ENCODE results near the gene KLHL24.
"Not testable (repeated sequence)": the region's sequence is repeated elsewhere in the genome, so short reads cannot be mapped to it uniquely, and the experiment has no call there.

Gene KLHL24

DNA sequence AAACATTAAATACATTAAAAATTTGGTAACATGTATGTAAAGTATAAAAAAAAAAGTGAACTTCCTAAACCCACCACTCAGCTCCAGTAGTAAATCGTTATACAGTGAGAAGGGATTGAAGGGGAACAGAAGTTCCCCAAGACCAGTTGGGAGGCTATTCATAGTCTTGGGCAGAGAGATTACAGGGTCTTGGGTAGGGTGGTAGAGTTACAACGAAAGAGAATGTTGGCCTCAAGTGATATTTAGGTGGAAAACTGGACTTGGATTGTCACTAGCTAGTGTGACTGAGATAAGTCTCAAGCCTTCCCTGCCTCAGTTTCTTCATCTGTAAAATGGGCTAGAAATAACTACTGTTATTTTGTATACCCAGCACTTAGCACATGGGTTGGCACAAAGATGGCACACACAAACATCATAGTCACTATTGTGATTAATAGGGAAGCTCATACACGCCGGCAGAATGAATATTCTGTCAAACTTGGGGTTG lies 61.7 kb downstream of the KLHL24 start:
- no peak for DNase-seq
- TF ChIP-seq GATA1 (IDR thresholded peaks at IDR 0.05; ENCODE audit: low read depth, low read length) = no peak

DNA sequence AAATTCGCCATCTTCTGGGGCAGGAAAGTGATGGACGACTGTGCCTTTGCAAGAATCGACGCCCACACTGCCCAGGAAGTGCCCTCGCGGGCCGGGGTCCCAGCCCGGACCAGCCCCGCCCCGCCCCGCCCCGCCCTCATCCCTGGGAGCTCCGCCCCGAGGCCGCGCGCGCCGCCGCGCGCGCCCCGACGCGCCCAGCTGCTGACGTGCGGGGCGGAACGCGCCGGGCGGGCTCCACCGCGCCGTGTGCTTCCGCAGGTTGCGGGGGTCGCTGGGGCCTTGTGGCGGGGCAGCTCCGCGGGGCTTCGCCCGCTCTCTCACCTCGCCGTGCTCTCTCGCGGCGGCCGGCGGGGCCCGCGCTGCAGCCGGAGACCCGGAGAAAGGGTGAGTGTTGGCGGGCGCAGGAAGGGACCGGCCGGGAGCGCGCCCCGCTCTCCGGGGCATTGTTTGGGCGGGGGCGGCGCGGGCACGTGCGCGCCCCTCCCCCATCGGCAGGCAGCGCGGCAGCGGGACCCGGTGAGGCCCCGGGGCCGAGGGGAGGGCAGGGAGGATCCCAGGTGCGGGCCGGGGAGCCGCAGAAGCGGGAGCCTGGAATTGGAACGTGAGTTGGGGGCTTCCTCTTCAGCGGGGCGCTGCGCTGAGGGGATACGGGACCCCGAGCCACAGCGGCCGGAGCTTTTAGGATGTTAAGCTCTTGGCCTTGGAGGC lies 62.3 kb downstream of the KLHL24 start, which contains the start of gene YEATS2:
Gene YEATS2, plus strand, starts transcription at position 188 of the 708 bp plus-strand sequence. CDS start 17,366 bp downstream, outside the sequence.
- DNase-seq = peak; percentile 80 to 82
- TF ChIP-seq GATA1 (IDR thresholded peaks at IDR 0.05; ENCODE audit: low read depth, low read length) (no peak), POLR2A (IDR thresholded peaks at IDR 0.05; ENCODE audit: low read length) (peak; percentile 55)

DNA sequence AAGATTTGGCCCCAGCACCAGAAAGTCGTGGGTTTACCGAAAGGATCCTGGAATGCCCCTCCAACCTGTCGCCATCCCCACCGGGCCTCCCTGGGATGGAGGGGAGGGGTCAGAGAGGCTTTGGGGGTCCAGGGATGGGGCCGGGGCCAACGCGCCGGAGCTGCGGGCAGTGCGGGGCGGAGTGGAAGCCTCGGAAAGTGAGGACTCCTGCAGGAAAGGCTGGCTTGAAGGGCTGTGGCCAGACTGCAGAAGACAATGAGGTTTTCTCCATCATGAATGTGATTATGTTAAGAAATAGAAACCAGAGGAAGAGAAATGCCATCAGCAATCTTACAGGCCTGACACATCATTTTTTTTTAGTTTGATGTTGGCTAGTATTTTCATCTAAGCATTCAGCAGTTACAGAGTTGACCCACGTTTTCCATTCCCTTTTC lies 62.9 kb downstream of the KLHL24 start:
- peak; percentile 40 to 46 for DNase-seq
- TF ChIP-seq GATA1 (IDR thresholded peaks at IDR 0.05; ENCODE audit: low read depth, low read length) = no peak
- no peak for TF ChIP-seq POLR2A (IDR thresholded peaks at IDR 0.05; ENCODE audit: low read length)

DNA sequence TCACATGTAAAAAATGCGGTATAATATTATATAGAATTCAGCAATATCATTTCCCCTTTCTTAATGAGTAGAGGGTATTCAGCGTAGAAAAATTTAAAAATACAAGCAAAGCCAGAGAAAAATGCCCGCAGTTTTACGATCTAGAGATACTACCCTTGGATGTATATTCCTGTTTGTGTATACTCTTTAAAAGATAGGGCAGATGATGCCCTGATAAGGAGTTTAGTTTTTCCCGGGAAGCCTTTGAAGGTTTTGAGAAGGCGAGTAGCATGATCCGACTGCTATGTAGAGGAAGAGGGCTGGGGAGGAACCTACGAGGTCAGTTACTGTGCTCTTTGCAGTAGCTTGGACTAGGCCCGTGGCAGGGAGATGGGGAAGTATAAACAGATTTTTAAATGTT lies 63.3 kb downstream of the KLHL24 start:
- DNase-seq = peak; percentile 30 to 32

DNA sequence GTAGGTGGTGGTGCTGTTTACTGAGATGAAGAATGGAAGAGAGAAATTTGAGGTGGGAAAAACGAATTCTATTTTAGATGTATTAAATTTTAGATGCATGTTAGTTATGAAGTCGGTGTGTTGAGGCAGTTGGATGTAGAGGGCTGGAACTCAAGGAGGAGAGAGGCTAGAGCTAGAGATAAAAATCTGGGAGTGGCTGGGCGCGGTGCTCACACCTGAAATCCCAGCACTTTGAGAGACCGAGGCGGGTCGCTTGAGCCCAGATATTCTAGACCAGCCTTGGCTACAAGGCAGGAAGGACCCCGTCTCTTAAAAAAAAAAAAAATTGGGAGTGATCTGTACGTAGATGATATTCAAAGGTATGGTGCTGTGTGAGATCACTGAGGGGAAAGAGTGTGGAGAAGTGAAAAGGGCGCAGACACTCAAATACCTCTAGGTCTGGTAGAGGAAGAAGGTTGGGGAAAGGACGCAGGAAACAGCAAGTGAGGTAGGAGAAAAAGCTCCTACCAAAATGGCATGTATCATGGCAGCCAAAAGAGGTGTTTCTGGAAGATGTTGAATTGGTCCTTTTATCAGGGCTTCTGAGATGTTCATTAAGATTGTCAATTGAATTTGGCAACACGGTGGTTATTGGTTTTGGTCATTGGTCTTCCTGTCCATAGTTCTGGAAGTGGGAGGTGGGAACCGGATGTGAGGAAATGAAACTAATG lies 64.0 kb downstream of the KLHL24 start:
- DNase-seq = no peak
- TF ChIP-seq POLR2A (IDR thresholded peaks at IDR 0.05; ENCODE audit: low read length) = no peak
- TF ChIP-seq GATA1 (IDR thresholded peaks at IDR 0.05; ENCODE audit: low read depth, low read length) = no peak

More for the DNA sequence above, 63.3 kb downstream of the KLHL24 start:
- TF ChIP-seq GATA1 (IDR thresholded peaks at IDR 0.05; ENCODE audit: low read depth, low read length) (no peak), POLR2A (IDR thresholded peaks at IDR 0.05; ENCODE audit: low read length) (no peak)

DNA sequence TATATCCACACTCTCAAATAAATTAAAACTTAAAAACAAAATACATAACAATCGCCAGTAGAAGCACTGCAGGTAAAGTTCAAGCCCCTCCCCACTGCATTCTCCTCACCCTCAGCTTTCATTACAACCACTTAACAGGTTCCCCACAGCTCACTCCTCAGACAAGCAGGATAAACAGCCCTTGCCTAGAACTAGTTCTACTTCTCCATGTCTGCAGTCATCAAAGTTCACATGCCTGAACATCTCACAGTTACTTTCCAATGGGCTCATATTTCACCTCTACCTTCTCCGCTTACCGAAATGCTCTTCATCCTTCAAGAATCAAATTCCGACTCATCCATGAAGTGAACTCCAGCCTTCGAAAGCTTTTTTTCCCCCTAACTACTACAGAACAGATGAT lies 66.3 kb downstream of the KLHL24 start:
- no peak for DNase-seq
- TF ChIP-seq POLR2A (IDR thresholded peaks at IDR 0.05; ENCODE audit: low read length) (no peak), GATA1 (IDR thresholded peaks at IDR 0.05; ENCODE audit: low read depth, low read length) (no peak)

DNA sequence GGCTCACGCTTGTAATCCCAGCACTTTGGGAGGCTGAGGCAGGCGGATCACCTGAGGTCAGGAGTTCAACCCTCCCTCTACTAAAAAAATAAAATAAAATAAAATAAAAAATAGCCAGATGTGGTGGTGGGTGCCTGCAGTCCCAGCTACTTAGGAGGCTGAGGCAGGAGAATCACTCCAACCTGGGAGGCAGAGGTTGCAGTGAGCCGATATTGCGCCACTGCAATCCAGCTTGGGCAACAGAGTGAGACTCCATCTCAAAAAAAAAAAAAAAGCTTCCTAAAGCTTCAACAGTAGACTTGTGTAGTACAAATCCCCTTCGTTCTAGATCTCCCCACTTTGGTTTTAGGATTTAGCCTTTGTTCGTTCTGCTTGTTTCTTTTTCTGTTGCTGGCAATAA lies 68.5 kb downstream of the KLHL24 start:
- not testable (repeated sequence) for DNase-seq

DNA sequence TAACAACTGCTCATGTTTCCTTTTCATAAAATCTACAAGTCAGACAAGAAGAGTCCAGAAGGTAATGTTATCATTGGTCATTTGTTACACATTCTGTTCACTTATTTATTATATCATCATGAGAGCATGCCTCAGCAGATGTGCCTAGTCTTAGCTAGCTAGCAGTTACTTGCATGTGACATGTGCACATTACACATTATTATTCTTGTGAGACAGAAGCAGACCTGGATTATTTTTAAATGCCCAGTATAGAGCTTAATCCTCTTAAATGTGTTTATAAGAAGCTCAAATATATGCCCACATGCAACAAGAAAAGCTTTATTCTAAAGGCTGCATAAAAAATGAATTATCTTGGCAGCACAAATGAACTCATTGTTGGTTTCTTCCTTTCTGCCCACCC lies 74.8 kb downstream of the KLHL24 start:
- DNase-seq = no peak
- TF ChIP-seq GATA1 (IDR thresholded peaks at IDR 0.05; ENCODE audit: low read depth, low read length) (no peak), POLR2A (IDR thresholded peaks at IDR 0.05; ENCODE audit: low read length) (no peak)

DNA sequence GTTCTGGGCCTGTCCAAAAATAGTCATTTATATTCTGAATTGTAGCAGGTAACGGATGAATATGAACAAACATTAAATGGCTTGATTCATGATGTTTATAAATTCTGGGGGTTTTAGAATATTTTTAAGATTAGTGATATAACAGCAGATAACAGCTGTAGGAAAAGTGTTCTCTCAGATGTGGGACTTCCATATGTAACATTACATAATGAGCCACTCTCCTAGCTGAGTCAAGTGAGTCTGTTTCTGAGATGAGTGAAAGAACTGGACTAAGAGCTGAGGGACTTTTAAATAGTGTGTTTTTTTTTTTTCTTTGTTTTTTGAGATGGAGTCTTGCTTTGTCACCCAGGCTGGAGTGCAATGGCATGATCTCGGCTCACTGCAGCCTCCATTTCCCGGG lies 76.1 kb downstream of the KLHL24 start:
- no peak for DNase-seq
- TF ChIP-seq POLR2A (IDR thresholded peaks at IDR 0.05; ENCODE audit: low read length) (no peak), GATA1 (IDR thresholded peaks at IDR 0.05; ENCODE audit: low read depth, low read length) (no peak)

DNA sequence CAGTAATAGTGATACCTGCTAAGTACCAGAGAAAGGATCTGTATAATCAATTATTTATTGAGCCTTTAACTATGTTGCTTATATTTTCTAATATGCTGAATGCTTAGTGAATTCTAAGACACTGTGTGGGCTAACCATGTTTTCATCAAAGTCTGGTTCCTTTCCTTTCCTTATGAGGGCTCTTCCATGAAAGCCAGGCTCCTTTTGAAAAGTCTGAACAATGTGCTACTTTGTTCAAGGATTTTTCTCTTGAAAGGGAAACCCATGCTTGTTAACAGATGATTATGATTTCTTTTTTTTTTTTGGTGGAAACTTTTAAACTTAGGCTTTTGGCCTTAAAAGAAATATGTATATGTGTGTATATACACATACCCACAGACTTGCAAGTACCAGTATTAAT lies 79.2 kb downstream of the KLHL24 start:
- no peak for TF ChIP-seq GATA1 (IDR thresholded peaks at IDR 0.05; ENCODE audit: low read depth, low read length)
- no peak for TF ChIP-seq POLR2A (IDR thresholded peaks at IDR 0.05; ENCODE audit: low read length)
- DNase-seq = no peak

DNA sequence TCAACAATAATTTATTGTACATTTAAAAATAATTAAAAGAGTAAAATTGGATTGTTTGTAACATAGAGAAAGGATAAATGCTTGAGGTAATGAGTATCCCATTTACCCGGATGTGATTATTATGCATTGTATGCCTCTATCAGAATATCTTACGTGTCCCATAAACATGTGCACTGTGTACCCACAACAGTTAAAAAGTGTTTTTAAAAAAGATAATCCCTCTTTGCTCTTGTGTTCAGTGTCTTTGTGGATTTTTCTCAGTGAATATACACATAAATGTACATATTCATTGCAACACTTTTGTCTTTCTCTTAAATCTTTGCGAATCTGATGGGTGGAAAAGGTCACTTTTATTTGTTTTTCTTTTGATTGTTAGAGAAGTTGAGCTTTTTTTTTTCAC lies 82.6 kb downstream of the KLHL24 start:
- no peak for DNase-seq
- no peak for TF ChIP-seq POLR2A (IDR thresholded peaks at IDR 0.05; ENCODE audit: low read length)
- TF ChIP-seq GATA1 (IDR thresholded peaks at IDR 0.05; ENCODE audit: low read depth, low read length) = no peak

DNA sequence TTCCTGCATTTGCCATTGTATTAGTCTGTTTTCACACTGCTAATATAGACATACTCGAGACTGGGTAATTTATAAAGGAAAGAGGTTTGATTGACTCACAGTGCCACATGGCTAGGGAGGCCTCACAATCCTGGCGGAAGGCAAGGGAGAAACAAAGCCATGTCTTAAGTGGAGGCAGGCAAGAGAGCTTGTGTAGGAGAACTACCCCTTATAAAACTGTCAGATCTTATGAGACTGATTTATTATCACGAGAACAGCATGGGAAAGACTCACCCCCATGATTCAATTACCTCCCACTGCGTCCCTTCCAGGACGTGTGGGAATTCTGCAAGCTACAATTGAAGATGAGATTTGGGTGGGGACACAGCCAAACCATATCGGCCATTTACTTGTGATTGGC lies 90.0 kb downstream of the KLHL24 start:
- TF ChIP-seq POLR2A (IDR thresholded peaks at IDR 0.05; ENCODE audit: low read length) (no peak), GATA1 (IDR thresholded peaks at IDR 0.05; ENCODE audit: low read depth, low read length) (no peak)

DNA sequence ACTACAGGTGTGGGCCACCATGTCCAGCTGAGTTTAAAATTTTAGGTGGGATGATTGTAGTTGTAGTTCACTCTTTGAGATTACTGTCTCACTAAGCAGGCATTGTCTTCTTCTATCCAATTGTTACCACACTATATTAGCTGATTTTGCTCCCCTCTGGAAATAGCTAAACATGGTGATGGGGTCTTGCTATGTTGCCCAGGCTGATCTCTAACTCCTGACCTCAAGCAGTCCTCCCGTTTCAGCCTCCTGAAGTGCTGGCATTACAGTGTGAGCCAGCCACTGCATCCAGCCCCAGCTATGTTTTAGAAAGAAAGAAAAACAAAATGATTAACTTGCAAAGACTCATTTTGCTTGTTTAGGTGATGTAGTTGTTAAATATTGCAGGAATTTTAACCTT lies 92.8 kb downstream of the KLHL24 start:
- TF ChIP-seq GATA1 (IDR thresholded peaks at IDR 0.05; ENCODE audit: low read depth, low read length) = no peak
- no peak for TF ChIP-seq POLR2A (IDR thresholded peaks at IDR 0.05; ENCODE audit: low read length)
- DNase-seq = no peak

More for the DNA sequence above, 90.0 kb downstream of the KLHL24 start:
- no peak for DNase-seq

DNA sequence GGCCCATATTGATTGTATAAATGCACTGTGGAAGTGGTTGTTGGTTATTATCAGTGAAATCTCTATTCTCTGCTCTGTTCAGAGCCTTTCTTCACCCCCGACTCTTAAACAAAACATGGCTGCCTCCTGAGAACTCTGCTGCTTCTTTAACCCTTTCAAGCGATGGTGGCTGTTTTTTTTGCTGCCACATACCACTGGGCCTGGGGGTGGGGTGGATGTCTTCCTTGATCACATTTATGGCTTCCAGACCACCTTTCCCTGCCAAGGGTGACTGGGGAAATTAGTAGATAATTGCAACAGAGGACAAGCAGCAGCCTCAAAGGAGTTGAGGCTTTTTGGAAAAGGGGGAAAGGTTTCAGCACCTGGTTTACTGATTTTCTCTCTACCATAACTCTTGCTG lies 94.9 kb downstream of the KLHL24 start:
- TF ChIP-seq GATA1 (IDR thresholded peaks at IDR 0.05; ENCODE audit: low read depth, low read length) (no peak), POLR2A (IDR thresholded peaks at IDR 0.05; ENCODE audit: low read length) (no peak)
- no peak for DNase-seq

DNA sequence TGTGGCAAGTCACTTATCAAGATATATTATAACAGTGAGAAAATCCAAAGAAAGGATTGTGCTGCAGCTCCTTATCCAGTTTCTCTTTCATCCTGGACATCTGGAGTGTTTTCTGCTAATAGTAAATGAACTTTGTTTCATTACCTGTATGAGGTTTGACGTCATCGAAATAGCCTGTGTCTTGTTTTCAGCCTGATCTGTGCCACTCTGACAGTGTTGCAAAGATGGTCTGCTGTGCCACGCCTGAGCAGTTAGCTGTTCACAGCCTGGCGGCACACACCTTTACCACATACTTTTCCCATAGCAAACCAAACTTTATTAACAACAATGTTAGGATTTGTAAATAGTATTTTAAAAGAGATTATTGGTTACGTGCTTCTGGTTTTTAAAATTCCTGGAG lies 96.2 kb downstream of the KLHL24 start:
- no peak for DNase-seq
- TF ChIP-seq POLR2A (IDR thresholded peaks at IDR 0.05; ENCODE audit: low read length) (no peak), GATA1 (IDR thresholded peaks at IDR 0.05; ENCODE audit: low read depth, low read length) (no peak)
